Lung (tissue), 12 donors: ENCODE results near the gene EXOC4. TPM values are rescaled to one million over a fixed set of nuclear protein-coding genes. Genes with fewer than 3 reads are reported as not detected.

Experiments
- ATAC-seq: fragments of 200-7000 bp; cut with Tn5 transposase; one replicate; pipeline ENCODE4 v1.9.1; 2020; ENCODE audit warnings: moderate number of reproducible peaks; ENCODE audit not compliant: insufficient read depth, low FRiP score
- DNase-seq, 3 donors: peaks; one replicate each; pipeline ENCODE4 v3.0.0-alpha.2; 2013 to 2017
- H3K27ac ChIP-seq, 2 donors: one replicate each; pipeline ENCODE4 v1.5.1; 2013; ENCODE audit warnings: mild to moderate bottlenecking in 2 of 2, moderate library complexity in 2 of 2, control low read depth in 1 of 2, inconsistent platforms in 1 of 2, low read depth in 1 of 2, low read length in 1 of 2
- H3K27me3 ChIP-seq, 3 donors: one replicate each; pipeline ENCODE4 v1.5.1; 2013; ENCODE audit warnings: low read length in 2 of 3; ENCODE audit not compliant: control insufficient read depth in 3 of 3, insufficient read depth in 3 of 3
- H3K36me3 ChIP-seq, 4 donors: one replicate each; pipeline ENCODE4 v1.5.1; 2013; ENCODE audit warnings: low read length in 4 of 4, mild to moderate bottlenecking in 1 of 4, moderate library complexity in 1 of 4; ENCODE audit not compliant: control insufficient read depth in 4 of 4, insufficient read depth in 4 of 4
- H3K4me1 ChIP-seq, 5 donors: one replicate each; pipeline ENCODE4 v1.5.1; 2013; ENCODE audit warnings: low read length in 5 of 5, mild to moderate bottlenecking in 2 of 5, moderate library complexity in 1 of 5; ENCODE audit not compliant: control insufficient read depth in 5 of 5, insufficient read depth in 5 of 5
- H3K4me3 ChIP-seq: one replicate; pipeline ENCODE4 v1.5.1; 2013; ENCODE audit warnings: mild to moderate bottlenecking, control low read depth, moderate library complexity
- H3K9ac ChIP-seq, 2 donors: one replicate each; pipeline ENCODE4 v1.5.1; 2013; ENCODE audit warnings: low read length in 2 of 2, control low read depth in 1 of 2; ENCODE audit not compliant: insufficient read depth in 1 of 2
- H3K9me3 ChIP-seq, 4 donors: one replicate each; pipeline ENCODE4 v1.5.1; 2013; ENCODE audit warnings: low read length in 3 of 4, mild to moderate bottlenecking in 1 of 4, moderate library complexity in 1 of 4; ENCODE audit not compliant: control insufficient read depth in 4 of 4, insufficient read depth in 3 of 4
- CTCF ChIP-seq: IDR thresholded peaks from 2 replicates; pipeline ENCODE4 v1.5.1; 2012; ENCODE audit warnings: mild to moderate bottlenecking; ENCODE audit errors: control extremely low read depth, extremely low read depth
- WGBS, 2 donors: extraction: QIAGEN DNeasy Blood & Tissue Kit; methylation state at CpG; one replicate each; pipeline ENCODE4 v1.1.7; 2013; 5-methylcytosine and 5-hydroxymethylcytosine counted together
- polyA plus RNA-seq, 2 donors: library from polyadenylated mRNA; stranded (reverse); fragments of 200-250 nt; gene quantifications; one replicate each; pipeline ENCODE4 v1.2.1, GENCODE V29; 2013
- total RNA-seq, 2 donors: library from RNA; depleted of rRNA in 1 of 2; stranded (reverse); fragments of >200 nt in 1 of 2; gene quantifications; one replicate each; pipeline ENCODE4 v1.2.1, GENCODE V29; 2014 to 2021
- donor health status: control.
- donor health status: control.
- donor health status: Bipolar disorder and iron deficiency.
- donor health status: healthy.
- donor health status: DM: yes; HTN: yes; CAD: no.

Gene EXOC4
- total and polyA plus RNA-seq, 4 donors: 10.3 to 232 (median 47.4) TPM

DNA sequence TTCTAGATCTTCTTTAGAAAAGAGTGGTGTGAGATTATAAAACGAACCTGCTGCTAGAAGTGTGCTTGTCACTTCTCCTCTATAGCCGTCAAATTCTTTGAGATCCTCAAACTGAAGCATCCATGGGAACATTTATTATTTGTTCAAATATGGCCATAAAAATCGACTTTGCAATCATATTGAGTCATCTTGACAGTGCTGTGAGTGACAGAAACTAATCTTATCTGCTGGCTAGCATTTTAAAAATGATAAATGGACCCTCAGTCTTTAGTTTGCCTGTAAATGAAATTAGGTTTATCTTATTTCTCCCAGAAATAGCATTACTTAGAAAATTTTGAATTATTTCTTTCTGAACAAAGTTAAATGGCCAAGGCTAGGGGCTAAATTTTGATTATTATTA lies 290.8 kb downstream of the EXOC4 start:
- Histone ChIP-seq H3K36me3 (no peaks in the 10 kb centered on the region), H3K4me3 (no peak overlapping the region), H3K9me3 (no peaks in the 10 kb centered on the region), H3K9ac (no peak overlapping the region), H3K27ac (no peak overlapping the region), H3K4me1 (no peaks in the 10 kb centered on the region), H3K27me3 (no peaks in the 10 kb centered on the region)
- ATAC-seq (no peak), DNase-seq (no peak)
- 78 to 85% methylated on average over 3 of the region's 3 CpGs for WGBS, 2 donors
- no peak for TF ChIP-seq CTCF

GRCh38 chr7:133545618-133546017 lies 292.7 kb downstream of the EXOC4 start:
- peak in 1 of 3 donors; percentile 20 for DNase-seq
- WGBS, 2 donors: 88 to 93% methylated on average over 1 of the region's 1 CpG

GRCh38 chr7:133547981-133548380 lies 295.1 kb downstream of the EXOC4 start:
- WGBS, 2 donors: 90 to 93% methylated on average over 4 of the region's 4 CpGs
- no peak for ATAC-seq

More at GRCh38 chr7:133545618-133546017, 292.7 kb downstream of the EXOC4 start:
- Histone ChIP-seq H3K4me3 (no peak overlapping the region), H3K9ac (no peak overlapping the region), H3K27me3 (no peaks in the 10 kb centered on the region), H3K36me3 (no peaks in the 10 kb centered on the region), H3K9me3 (no peaks in the 10 kb centered on the region), H3K27ac (no peak overlapping the region), H3K4me1 (peaks cover 0 to 2% (median 0%) of the 10 kb centered on the region in 5 donors)
- ATAC-seq: no peak
- no peak for TF ChIP-seq CTCF

More at GRCh38 chr7:133547981-133548380, 295.1 kb downstream of the EXOC4 start:
- no peak for TF ChIP-seq CTCF
- H3K4me3 ChIP-seq: no peak overlapping the region
- H3K4me1 ChIP-seq: peaks cover 0 to 2% (median 0%) of the 10 kb centered on the region in 5 donors
- H3K9me3 ChIP-seq: no peaks in the 10 kb centered on the region
- no peak overlapping the region for H3K9ac ChIP-seq
- H3K36me3 ChIP-seq: no peaks in the 10 kb centered on the region
- no peaks in the 10 kb centered on the region for H3K27me3 ChIP-seq
- no peak for DNase-seq
- no peak overlapping the region for H3K27ac ChIP-seq
